Type B pancreatic cell (in vitro differentiated cells): ENCODE data around the gene STX8. TPM values are rescaled to one million over a fixed set of nuclear protein-coding genes. Genes with fewer than 3 reads are reported as not detected.

Experiments used
- DNase-seq: peaks from one replicate; pipeline ENCODE4 v3.0.0; 2021; ENCODE audit warnings: mixed read lengths; ENCODE audit not compliant: unreplicated experiment; ENCODE audit errors: extremely low spot score
- H3K27ac Mint-ChIP-seq: 2 replicates; pipeline ENCODE4 v1.8.0; 2021; ENCODE audit warnings: mild to moderate bottlenecking, mixed read lengths
- H3K27me3 Mint-ChIP-seq: 2 replicates; pipeline ENCODE4 v1.8.0; 2021; ENCODE audit warnings: mixed read lengths
- H3K36me3 Mint-ChIP-seq: 2 replicates; pipeline ENCODE4 v1.8.0; 2021; ENCODE audit warnings: mixed read lengths
- H3K4me1 Mint-ChIP-seq: one replicate; pipeline ENCODE4 v1.8.0; 2021; ENCODE audit warnings: mixed read lengths; ENCODE audit not compliant: unreplicated experiment
- H3K4me3 Mint-ChIP-seq: 2 replicates; pipeline ENCODE4 v1.8.0; 2021; ENCODE audit warnings: mild to moderate bottlenecking, mixed read lengths
- H3K9me3 Mint-ChIP-seq: 2 replicates; pipeline ENCODE4 v1.8.0; 2021; ENCODE audit warnings: mixed read lengths
- CTCF ChIP-seq: fragments of 200-600 bp; sonication (generic); conservative IDR thresholded peaks from 2 replicates; pipeline ENCODE4 v1.5.0; 2021; ENCODE audit warnings: antibody characterized with exemption, mild to moderate bottlenecking
- total RNA-seq: library from RNA; stranded (reverse); gene quantifications from 2 replicates; pipeline ENCODE4 v1.2.1, GENCODE V29; 2021; ENCODE audit warnings: low replicate concordance

Gene STX8
- total RNA-seq, 1 donor from 2014 or later, result 59.3 TPM

DNA sequence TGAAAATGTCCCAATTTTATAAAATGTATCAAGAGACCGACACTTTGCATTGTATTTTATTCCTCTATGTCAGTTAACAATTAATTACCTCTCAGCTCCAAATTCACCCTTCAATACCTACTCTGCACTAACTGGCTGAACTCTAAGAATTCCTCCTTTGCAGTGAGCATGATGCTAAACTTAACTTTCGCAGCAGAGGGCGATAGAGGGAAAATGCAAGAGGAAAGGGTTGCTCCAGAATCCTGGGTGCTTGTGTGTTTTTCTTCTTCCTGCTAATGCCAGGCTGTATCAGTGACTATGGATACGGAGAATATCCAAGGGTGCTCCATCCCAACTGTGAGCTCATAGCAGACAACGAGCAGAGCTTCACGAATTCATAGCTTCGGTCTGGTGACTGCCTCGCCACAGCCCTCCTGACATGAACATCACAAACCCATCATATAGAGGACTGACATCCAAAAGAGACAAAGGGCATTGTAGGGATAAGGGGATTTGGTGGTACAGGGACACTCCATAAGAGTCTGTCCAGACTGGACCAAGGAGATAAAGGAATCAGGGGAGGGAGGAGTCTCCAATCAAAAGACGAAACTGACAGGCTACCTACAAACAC, 172.9 kb downstream of the STX8 start:
- H3K27ac Mint-ChIP-seq, result no peak overlapping the region
- H3K4me1 Mint-ChIP-seq, result no peaks in the 10 kb centered on the region
- TF ChIP-seq CTCF, result peak; percentile 71
- no peaks in the 10 kb centered on the region for H3K27me3 Mint-ChIP-seq
- H3K36me3 Mint-ChIP-seq, result peaks cover 7% of the 10 kb centered on the region
- DNase-seq, result no peak
- H3K4me3 Mint-ChIP-seq, result no peak overlapping the region
- peaks cover 5% of the 10 kb centered on the region for H3K9me3 Mint-ChIP-seq

DNA sequence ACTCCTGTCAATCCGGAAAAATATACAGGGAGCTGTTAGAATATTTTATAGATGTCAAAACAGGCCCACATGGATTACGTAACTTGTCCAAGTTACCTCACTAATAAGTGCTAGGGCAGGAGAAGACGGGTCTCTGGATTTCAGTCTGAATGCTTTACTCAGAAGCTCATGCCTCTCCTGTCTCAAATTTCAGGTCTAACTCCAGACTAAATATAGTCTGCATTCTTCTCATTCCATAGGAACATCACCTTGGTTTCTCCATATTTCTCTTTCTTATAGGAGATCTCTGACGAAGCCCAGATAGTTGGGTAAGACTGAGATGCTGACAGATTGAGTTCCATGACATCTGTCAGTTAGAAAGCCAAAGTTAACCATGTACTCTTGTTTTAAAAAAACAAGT, 174.2 kb downstream of the STX8 start:
- Mint-ChIP-seq H3K27me3 (no peaks in the 10 kb centered on the region), H3K36me3 (peaks cover 7% of the 10 kb centered on the region), H3K9me3 (peaks cover 5% of the 10 kb centered on the region), H3K4me1 (no peaks in the 10 kb centered on the region), H3K4me3 (no peak overlapping the region), H3K27ac (no peak overlapping the region)
- TF ChIP-seq CTCF, result no peak
- no peak for DNase-seq

DNA sequence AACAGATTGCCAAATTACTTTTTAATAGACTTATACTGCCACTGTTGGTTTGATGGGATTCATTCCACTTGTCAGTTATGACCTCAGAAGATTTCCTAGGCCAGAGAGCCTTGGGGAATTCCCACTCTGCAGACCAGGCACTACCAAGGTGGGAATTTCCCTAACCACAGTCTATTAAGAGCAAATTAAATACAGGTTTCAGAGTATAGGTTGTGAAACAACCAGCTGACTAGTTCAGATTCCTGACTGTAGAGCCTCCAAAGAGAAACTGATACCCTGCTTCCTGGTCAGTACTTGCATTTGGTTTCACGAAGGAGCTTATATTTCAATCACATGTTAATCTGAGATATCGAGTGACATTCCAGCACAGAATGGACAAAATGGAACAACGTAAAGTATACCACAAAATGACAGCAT, 186.5 kb downstream of the STX8 start:
- Mint-ChIP-seq H3K4me3 (no peak overlapping the region), H3K27ac (peak overlapping the region; percentile 74), H3K4me1 (peaks cover 13% of the 10 kb centered on the region), H3K9me3 (peaks cover 7% of the 10 kb centered on the region), H3K36me3 (peaks cover 13% of the 10 kb centered on the region), H3K27me3 (no peaks in the 10 kb centered on the region)
- TF ChIP-seq CTCF, result no peak
- DNase-seq, result no peak

DNA sequence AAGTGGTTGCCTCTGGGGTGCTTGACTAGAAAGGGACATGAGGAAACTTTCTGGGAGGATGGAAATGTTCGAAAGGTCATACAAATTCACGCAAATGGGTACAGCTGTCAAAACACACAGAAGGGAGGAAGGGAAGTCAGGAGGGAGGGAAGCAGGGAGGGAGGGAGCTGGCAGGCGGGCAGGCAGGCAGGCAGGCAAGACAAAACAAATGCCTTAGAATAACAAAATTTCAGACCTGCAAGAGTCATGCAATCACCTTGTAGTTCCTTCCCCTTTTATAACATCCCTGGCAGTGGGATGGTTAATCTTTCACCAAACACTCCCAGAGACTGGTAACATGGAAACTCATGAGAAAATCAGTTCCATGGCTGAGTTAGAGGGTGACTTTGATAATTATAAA, 189.2 kb downstream of the STX8 start:
- Mint-ChIP-seq H3K9me3 (no peaks in the 10 kb centered on the region), H3K36me3 (no peaks in the 10 kb centered on the region), H3K27ac (no peak overlapping the region), H3K4me1 (peaks cover 13% of the 10 kb centered on the region), H3K27me3 (no peaks in the 10 kb centered on the region), H3K4me3 (no peak overlapping the region)
- DNase-seq, result no peak
- no peak for TF ChIP-seq CTCF

- Mint-ChIP-seq H3K27me3 (no peaks in the 10 kb centered on the region), H3K9me3 (no peaks in the 10 kb centered on the region), H3K4me3 (no peak overlapping the region), H3K27ac (no peak overlapping the region), H3K4me1 (peaks cover 7% of the 10 kb centered on the region), H3K36me3 (no peaks in the 10 kb centered on the region)
- TF ChIP-seq CTCF, result no peak
- no peak for DNase-seq
Observed at GRCh38 chr17:9383826-9384225, 191.8 kb downstream of the STX8 start.

DNA sequence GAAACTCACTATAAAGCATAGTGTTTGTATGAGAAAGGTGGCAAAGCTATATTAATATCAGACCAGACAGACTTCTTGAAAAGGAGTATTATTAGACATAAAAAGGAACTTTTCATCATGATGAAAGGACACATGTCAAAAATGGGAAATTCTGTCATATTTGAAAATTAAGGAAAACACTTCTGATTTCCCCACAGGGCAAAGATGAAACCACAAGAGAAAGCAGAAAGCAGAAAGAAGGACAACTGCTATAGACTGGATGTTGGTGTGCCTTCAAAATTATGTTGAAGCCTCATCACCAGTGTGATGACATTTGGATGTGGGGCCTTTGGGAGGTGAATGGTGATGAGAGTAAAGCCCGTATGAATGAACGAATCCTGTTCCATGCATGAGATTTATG, 193.0 kb downstream of the STX8 start:
- H3K9me3 Mint-ChIP-seq, result no peaks in the 10 kb centered on the region
- no peak overlapping the region for H3K4me3 Mint-ChIP-seq
- peaks cover 3% of the 10 kb centered on the region for H3K36me3 Mint-ChIP-seq
- H3K27me3 Mint-ChIP-seq, result no peaks in the 10 kb centered on the region
- no peak for TF ChIP-seq CTCF
- DNase-seq, result no peak
- H3K27ac Mint-ChIP-seq, result no peak overlapping the region
- peaks cover 4% of the 10 kb centered on the region for H3K4me1 Mint-ChIP-seq
